Measurements from ENCODE around the gene FITM1.

The FITM1 gene

DNA sequence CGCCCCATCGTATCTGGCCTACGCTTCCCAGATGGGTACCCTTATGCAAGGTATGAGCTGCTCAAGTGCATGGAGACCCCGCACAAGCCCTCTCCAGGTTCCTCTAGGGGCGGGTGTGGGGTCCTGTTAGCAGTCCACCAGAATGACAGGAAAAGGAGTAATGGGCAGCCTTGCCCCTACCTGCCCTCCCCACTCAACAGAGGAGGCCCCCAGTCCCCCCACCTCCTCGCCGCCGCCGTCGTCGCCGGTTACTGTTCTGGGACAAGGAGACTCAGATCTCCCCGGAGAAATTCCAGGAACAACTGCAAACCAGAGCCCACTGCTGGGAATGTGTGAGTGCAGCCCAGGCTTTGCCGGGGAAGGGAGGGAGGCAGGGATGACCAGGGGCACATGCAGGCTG is 47.4 kb downstream of the FITM1 start:
- POLR2A ChIA-PET = interaction anchor here (0.8 to 1.5 kb wide), 5 partner anchors 7 to 57 kb away, joined by 3 to 4 read pairs (median 3); partner anchors contain the start of genes CHMP4A and PSME2
- TF ChIP-seq HDGF (IDR thresholded peaks at IDR 0.05; ENCODE audit: borderline replicate concordance) (no peak), FOXM1 (IDR thresholded peaks at IDR 0.05; ENCODE audit: borderline replicate concordance) (no peak), L3MBTL2 (conservative IDR thresholded peaks at IDR 0.05) (no peak), SP1 (IDR thresholded peaks at IDR 0.05) (no peak), ZNF384 (IDR thresholded peaks at IDR 0.05) (no peak), BHLHE40 (IDR thresholded peaks at IDR 0.05; ENCODE audit: borderline replicate concordance) (no peak), FOXA1 (IDR thresholded peaks at IDR 0.05) (no peak), LEF1 (IDR thresholded peaks at IDR 0.05; ENCODE audit: borderline replicate concordance) (no peak), NFRKB (IDR thresholded peaks at IDR 0.05) (no peak), ARNT (IDR thresholded peaks at IDR 0.05) (no peak), SUZ12 (IDR thresholded peaks at IDR 0.05) (no peak), FOXK2 (IDR thresholded peaks at IDR 0.05) (no peak), TARDBP (IDR thresholded peaks at IDR 0.05) (no peak), ELF4 (IDR thresholded peaks at IDR 0.05) (no peak), CTBP1 (IDR thresholded peaks at IDR 0.05; ENCODE audit: borderline replicate concordance) (no peak)
- TF ChIP-seq, protein P1, sequence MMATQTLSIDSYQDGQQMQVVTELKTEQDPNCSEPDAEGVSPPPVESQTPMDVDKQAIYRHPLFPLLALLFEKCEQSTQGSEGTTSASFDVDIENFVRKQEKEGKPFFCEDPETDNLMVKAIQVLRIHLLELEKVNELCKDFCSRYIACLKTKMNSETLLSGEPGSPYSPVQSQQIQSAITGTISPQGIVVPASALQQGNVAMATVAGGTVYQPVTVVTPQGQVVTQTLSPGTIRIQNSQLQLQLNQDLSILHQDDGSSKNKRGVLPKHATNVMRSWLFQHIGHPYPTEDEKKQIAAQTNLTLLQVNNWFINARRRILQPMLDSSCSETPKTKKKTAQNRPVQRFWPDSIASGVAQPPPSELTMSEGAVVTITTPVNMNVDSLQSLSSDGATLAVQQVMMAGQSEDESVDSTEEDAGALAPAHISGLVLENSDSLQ (IDR thresholded peaks at IDR 0.05) = no peak
- DNase-seq (ENCODE audit: extremely low spot score) = no peak
- CTCF ChIA-PET = interaction anchor here (1.2 kb wide), 1 partner anchor 17 kb away, joined by 3 read pairs; the partner anchor contains the start of gene IRF9

DNA sequence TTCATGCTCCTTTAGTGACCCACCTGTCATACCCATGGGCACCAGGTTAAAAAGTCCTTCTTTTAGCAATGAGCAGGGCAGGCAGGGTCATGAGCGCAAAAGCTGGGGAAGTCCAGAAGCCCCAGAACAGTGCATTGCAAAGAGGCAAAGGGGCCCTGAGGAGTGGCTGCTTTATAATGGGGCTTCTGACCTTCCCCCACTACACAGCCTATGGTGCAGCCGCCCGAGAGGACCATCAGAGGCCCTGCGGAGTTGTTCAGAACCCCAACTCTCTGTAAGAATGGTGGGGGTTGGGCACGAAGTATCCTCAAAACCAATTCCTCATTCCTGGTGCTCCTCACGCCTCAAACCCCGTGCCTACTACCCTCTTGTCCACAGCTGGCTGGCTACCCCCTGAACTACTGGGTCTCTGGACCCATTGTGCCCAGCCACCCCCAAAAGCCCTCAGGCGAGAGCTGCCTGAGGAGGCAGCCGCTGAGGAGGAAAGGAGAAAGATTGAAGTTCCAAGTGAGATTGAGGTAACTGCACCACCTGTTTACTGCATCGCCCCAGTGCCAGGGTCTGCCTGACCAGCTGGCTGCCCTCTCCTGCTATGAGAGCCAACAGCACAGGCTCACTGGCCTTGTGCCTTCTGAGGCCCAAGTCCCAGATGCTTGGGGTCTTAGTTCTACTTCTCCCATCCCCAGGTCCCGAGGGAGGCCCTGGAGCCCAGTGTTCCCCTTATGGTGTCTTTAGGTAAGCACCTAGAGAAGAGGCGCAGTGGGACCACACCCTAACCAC is 48.1 kb downstream of the FITM1 start:
- TF ChIP-seq, protein P1 (IDR thresholded peaks at IDR 0.05) = no peak
- TF ChIP-seq FOXA1 (IDR thresholded peaks at IDR 0.05) = no peak
- ChIA-PET CTCF (interaction anchor here (1.2 kb wide), 1 partner anchor 17 kb away, joined by 4 read pairs; the partner anchor contains the start of gene IRF9), POLR2A (interaction anchor here (1.0 to 3.2 kb wide), 6 partner anchors 8 to 118 kb away, joined by 3 to 15 read pairs (median 6); partner anchors contain the start of genes EMC9, IPO4 and TM9SF1)
- no peak for DNase-seq (ENCODE audit: extremely low spot score)

DNA sequence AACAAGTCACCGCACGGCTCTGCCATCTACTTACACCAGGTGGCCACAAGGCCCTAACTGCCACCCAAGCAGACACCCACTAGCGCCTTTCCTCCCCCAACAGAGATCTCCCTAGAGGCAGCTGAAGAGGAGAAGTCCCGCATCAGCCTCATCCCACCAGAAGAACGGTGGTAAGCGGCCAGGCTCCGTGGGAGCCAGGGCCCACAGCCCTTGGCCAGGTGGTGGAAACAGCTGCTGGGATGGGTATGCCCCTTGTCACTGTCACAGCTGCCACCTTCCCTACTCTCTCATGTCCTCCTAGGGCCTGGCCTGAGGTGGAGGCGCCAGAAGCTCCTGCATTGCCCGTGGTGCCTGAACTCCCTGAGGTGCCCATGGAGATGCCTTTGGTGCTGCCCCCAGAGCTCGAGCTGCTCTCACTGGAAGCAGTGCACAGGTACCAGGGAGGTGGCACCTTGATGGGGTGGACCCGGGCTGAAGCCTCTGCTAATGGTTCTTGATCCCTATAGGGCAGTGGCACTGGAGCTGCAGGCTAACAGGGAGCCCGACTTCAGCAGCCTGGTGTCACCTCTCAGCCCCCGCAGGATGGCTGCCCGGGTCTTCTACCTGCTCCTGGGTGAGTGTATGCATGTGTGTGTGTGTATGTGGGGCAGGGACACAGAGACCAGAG is 49.0 kb downstream of the FITM1 start:
- ChIA-PET POLR2A (interaction anchor here (0.7 to 3.2 kb wide), 8 partner anchors 9 to 117 kb away, joined by 3 to 15 read pairs (median 4); partner anchors contain the start of genes EMC9, IPO4, IRF9 and PCK2), CTCF (interaction anchor here (1.2 to 2.1 kb wide), 2 partner anchors 18 kb away, joined by 4 to 10 read pairs; partner anchors contain the start of gene IRF9)
- no peak for DNase-seq (ENCODE audit: extremely low spot score)
- TF ChIP-seq BHLHE40 (IDR thresholded peaks at IDR 0.05; ENCODE audit: borderline replicate concordance) (no peak), ZNF384 (IDR thresholded peaks at IDR 0.05) (no peak), L3MBTL2 (conservative IDR thresholded peaks at IDR 0.05) (no peak), CTBP1 (IDR thresholded peaks at IDR 0.05; ENCODE audit: borderline replicate concordance) (no peak)
- TF ChIP-seq, protein P1 (IDR thresholded peaks at IDR 0.05) = no peak

DNA sequence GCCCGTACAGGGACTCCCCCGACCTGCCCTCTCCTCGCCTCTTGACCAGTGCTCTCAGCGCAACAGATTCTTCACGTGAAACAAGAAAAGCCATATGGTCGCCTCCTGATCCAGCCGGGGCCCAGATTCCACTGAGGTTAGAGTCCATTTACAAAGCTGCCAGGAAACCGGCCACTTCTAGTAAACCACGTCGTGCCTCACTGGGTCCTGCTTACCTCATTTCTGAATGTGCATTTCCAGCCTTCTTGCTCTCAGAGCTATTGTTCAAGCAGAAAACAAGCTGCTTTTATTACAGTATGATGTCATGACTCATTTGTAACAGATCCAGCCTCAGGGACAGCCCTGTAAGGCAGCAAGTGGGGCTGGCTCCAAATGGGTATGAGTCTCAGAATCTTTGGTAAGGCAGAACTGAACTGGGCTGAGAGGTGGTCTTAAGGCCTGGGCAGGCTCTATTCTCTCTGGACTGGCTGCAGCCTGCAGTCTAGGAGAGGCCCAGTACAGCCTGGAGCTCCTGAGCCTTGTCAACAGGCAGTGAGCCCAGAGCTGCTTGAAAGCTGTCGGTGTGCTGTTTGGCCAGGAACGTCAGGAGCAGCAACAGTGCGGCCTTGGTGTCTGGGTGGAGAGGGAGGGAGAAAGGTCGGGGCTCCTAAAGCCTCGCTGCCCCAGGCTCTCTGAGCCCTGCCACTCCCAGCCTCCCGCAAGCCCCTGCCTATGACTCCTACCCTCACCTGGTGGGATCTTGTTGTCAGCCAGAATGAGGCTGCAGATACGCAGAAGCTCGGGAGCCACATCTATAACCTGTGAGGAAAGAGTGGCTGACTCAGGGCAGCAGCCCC is 49.7 kb downstream of the FITM1 start:
- POLR2A ChIA-PET = interaction anchor here (1.2 to 3.2 kb wide), 9 partner anchors 9 to 86 kb away, joined by 3 to 15 read pairs (median 5); partner anchors contain the start of genes DCAF11, EMC9, IPO4 and IRF9
- DNase-seq (ENCODE audit: extremely low spot score) = no peak
- CTCF ChIA-PET = interaction anchor here (2.1 kb wide), 1 partner anchor 19 kb away, joined by 10 read pairs; the partner anchor contains the start of gene IRF9
- TF ChIP-seq CTBP1 (IDR thresholded peaks at IDR 0.05; ENCODE audit: borderline replicate concordance) (no peak), FOXM1 (IDR thresholded peaks at IDR 0.05; ENCODE audit: borderline replicate concordance) (no peak), FOXA1 (IDR thresholded peaks at IDR 0.05) (no peak), ARNT (IDR thresholded peaks at IDR 0.05) (no peak), LEF1 (IDR thresholded peaks at IDR 0.05; ENCODE audit: borderline replicate concordance) (no peak), TARDBP (IDR thresholded peaks at IDR 0.05) (no peak), NFRKB (IDR thresholded peaks at IDR 0.05) (no peak), ELF4 (IDR thresholded peaks at IDR 0.05) (no peak), HDGF (IDR thresholded peaks at IDR 0.05; ENCODE audit: borderline replicate concordance) (no peak), SP1 (IDR thresholded peaks at IDR 0.05) (no peak), ZNF384 (IDR thresholded peaks at IDR 0.05) (no peak), BHLHE40 (IDR thresholded peaks at IDR 0.05; ENCODE audit: borderline replicate concordance) (no peak), SUZ12 (IDR thresholded peaks at IDR 0.05) (no peak), L3MBTL2 (conservative IDR thresholded peaks at IDR 0.05) (no peak), FOXK2 (IDR thresholded peaks at IDR 0.05) (no peak)
- TF ChIP-seq, protein P1 (IDR thresholded peaks at IDR 0.05) = no peak
